HG03342 (cell line): Measurements from ENCODE around the gene PDE4D.
"Not testable (repeated sequence)": the region's sequence is repeated elsewhere in the genome, so short reads cannot be mapped to it uniquely, and the experiment has no call there.

ENCODE experiments used
- ATAC-seq: cut with Tn5 transposase; IDR thresholded peaks from one replicate; pipeline ENCODE4 v1.9.1; 2021; ENCODE audit warnings: mild to moderate bottlenecking, moderate library complexity; ENCODE audit not compliant: unreplicated experiment

The PDE4D gene

DNA sequence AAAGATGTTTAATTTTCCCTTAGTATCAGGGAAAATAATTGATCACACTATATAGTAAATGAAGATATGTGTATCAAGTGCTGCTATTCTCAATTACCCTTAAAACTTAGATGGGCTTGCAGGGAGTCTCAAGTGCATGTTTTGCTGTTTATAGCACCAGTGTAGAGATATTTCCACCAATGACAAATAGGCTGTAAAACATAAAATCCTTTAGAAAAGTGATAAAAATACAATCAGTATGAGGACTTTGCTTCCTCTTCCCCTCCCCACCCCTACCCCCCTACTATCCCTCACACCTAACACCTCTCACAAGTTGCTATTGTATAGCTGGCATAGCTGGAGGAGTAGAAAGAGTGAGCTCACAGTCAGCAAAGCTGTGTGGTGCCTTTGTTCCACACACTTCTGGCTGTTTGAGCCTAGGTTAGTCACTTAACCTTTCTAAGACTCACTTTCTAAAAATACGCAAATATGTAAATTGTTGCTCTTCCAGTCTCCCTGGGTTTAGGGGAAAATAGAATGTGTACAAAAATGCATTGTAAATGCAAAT, 93.1 kb downstream of the PDE4D start:
- ATAC-seq, result no peak

DNA sequence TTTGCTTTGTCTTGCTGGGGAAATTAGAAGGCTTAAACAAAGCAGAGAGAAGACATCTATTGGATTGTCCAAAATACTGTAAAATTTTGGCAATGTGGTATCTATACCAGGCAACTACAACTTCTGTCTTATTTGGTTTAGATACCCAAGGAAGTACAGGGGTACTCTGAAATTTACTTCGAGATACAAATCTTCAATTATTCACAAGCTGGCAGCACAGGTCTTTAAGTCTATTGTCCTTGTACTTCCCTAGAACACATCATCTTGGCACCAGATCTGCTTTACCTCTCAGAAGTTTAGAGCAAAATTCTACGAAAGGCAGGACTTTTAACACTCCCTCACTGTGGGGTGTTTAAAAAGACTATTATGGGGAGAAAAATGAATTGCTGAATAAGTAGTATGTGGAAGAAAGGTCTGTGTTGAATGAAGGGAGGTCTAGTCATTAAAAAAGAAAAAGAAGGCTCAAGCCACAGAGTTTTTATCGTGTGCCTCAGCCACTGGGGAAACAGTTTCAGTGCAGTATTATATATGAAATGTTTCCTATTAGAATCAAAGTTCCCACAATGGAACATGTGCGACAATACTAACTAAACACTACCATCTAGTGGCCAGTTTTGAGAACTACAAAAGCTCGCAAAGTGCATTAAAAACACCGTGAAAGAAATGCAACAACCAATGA, 93.7 kb downstream of the PDE4D start:
- ATAC-seq, result peak; percentile 62

- peak; percentile 74 for ATAC-seq
Observed at GRCh38 chr5:59798862-59799667, 94.5 kb downstream of the PDE4D start.

GRCh38 chr5:59795141-59795540, 98.4 kb downstream of the PDE4D start:
- no peak for ATAC-seq

- no peak for ATAC-seq
Observed at GRCh38 chr5:59792983-59793585, 100.4 kb downstream of the PDE4D start.

DNA sequence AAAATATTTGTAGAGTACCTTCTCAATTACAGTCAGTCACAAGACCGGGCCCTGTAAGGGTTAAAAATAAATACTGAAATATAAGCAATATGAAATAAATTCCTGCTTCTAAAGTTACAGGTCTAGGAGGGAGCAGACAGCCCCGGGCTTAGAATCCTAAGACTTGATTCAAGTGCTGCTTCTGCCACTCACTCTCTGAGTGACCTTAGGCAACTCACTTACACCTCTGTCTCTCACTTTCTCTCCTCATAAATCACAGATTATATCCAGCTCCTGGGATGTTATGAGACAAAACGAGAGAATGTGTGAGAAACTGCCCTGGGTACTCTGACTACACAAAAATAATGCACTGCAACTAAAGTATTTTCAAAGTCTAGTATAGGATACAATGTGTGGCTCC, 101.9 kb downstream of the PDE4D start:
- no peak for ATAC-seq

GRCh38 chr5:59790776-59791475, 102.6 kb downstream of the PDE4D start:
- no peak for ATAC-seq

GRCh38 chr5:59790376-59790775, 103.2 kb downstream of the PDE4D start:
- peak; percentile 72 for ATAC-seq

GRCh38 chr5:59789894-59790293, 103.6 kb downstream of the PDE4D start:
- ATAC-seq, result no peak

- no peak for ATAC-seq
Observed at GRCh38 chr5:59789197-59789596, 104.3 kb downstream of the PDE4D start.

DNA sequence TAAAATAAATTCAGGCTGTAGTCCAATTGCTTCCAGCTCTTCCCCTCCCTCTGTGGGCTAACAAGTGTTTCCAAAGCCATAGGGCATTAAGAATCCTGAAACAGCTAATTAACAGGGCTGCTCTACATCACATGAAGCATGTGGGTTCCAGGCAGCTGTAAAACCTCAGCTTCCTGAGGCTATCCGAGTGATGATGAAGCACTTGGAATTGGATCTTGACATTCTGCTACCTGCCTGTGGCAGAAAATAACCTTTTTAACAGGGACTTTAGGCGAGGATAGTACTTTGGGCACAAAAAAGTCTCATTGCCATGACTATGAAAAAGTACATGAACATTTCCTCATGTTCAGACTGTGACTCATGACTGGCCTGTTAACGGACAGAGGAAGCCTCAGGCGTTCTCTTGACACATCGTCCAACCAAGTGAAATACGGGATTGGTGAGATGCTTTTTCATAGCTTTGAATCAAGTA, 107.2 kb downstream of the PDE4D start:
- no peak for ATAC-seq

- ATAC-seq, result no peak
Observed at GRCh38 chr5:59785676-59786333, 107.7 kb downstream of the PDE4D start.

DNA sequence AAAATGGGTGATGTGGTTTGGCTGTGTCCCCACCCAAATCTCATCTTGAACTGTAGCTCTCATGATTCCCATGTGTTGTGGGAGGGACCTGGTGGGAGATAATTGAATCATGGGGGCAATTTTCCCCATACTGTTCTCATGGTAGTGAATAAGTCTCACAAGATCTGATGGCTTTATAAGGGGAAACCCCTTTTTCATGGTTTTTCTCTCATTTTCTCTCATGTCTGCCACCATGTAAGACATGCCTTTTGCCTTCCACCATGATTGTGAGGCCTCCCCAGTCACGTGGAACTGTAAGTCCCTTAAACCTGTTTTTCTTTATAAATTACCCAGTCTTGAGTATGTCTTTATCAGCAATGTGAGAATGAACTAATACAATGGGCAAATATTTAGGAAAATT, 108.8 kb downstream of the PDE4D start:
- ATAC-seq, result not testable (repeated sequence)

GRCh38 chr5:59783264-59783663, 110.3 kb downstream of the PDE4D start:
- no peak for ATAC-seq

DNA sequence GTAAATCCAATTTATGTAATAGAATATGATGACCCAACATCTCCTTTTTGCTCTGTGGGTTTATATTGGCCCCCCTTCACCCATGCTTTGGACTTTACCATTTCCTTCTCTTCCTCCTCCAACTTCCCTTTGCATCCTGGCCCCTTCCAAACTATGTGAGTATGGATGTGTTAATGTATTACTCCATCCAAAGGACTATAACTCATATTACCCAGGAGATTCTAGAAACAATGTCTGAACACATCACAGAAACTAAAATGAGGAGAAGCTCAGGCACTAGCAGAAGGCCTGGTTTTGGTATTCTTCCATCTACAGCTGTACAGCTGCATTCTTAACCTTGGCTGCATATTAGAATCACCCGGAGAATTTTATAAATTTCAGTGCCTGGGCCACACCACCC, 110.7 kb downstream of the PDE4D start:
- no peak for ATAC-seq

DNA sequence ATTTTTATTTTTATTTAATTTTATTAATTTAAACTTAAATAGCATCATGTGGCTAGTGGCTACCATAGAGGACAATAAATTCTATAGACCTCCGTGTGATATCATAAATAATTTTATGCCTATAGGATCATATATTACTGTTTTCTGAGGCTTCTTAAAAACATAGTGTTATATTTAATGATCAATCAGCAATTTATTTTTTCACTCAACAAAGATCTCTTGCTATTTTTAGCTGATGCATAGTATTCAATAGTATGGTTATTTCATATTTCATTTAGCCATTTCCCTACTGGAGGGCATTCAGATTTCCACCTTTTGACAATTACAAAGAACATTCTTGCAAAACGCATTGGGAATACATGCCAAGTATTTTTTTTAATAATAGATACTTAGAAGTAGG, 114.1 kb downstream of the PDE4D start:
- no peak for ATAC-seq

GRCh38 chr5:59777028-59777427, 116.5 kb downstream of the PDE4D start:
- ATAC-seq, result no peak

- no peak for ATAC-seq
Observed at GRCh38 chr5:59773294-59773693, 120.2 kb downstream of the PDE4D start.

DNA sequence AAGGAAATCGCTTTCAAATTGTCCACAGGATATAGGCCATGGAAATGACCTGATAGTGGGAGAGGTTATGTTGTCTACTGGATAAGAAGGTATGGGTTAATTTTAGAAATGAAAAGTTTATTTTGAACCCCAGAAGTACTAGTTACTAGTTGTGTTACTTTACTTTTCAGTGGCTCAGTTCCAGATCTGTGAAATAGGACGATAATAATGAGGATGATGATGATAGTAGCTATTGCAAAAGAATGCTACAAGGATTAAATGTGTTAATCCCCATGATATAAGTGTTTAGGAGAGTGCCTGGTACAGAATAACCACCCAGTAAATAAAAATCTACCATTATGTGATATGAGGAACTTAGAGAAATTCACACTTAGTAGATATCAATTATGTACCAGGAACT, 120.8 kb downstream of the PDE4D start:
- ATAC-seq, result no peak

GRCh38 chr5:59772206-59772605, 121.3 kb downstream of the PDE4D start:
- ATAC-seq, result no peak
